ENCODE data around the gene SLC38A9. TPM values are rescaled to one million over a fixed set of nuclear protein-coding genes. Genes with fewer than 3 reads are reported as not detected.
A peak's percentile ranks its signal among the peaks of the same experiment; 100 is the strongest.
"Not testable (repeated sequence)": the region's sequence is repeated elsewhere in the genome, so short reads cannot be mapped to it uniquely, and the experiment has no call there.

SLC38A9 gene
- total RNA-seq = 17.1 and 52.9 TPM in 2 replicates

DNA sequence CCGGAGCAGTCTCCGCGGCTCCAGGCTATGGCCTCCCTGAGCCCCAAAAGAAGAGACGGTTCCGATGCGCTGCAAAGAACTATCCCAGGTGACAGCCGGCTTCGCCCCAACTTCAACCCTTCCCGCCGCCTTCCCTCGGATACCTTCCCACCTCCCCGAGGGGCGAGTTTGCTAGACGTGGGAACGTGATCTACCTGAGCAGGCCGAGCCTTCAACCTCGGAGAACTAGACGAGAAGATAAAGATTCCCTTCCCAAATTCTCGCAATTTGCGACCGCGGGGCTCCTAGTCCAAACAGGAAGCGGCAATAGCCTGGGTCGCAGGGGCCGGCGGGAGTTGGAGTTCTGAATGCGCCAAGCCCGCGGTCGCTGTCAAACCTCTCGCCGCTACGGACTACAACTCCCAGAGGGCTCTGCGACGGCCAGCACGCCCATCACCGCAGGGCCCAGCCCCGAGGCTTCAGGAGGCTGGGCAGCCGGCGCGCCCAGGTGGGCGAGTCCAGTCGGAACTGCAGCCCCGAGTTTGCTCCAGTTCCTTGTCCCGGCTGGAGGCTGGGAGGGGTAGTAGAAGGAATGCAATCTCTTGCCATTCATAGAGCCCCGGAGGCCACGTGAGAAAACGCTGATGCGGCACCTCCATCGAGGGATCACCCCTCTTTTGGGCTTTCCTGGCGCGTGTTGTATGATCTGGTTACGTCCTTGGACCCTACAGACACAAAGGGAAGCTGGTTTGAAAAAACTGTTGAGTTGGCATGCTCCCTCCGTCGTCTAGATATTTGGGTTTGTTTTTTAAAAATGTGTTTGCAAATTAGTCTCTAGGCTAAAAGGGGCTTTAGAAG, at the start of gene SLC38A9:
Gene SLC38A9 (minus strand): TSS at position 302 of the 837 bp plus-strand sequence. CDS start 14,366 bp downstream, outside the sequence.
- peak; percentile 48 for DNase-seq (ENCODE audit: extremely low read depth, low read depth, low spot score)

DNA sequence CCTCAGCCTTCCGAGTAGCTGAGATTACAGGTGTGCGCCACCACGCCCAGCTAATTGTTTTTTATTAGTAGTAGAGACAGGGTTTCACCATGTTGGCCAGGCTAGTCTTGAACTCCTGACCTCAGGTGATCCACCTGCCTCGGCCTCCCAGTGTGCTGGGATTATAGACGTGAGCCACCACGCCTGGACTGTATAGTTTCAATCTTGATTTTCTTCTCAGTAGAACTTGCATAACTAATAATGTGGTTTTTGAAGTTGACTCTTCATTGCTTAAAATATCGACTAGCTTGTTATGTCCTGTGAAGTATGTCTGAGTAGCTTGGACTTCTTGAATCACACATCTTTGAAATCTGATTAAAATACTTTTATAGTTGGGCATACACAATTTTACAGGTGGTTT, 49.6 kb upstream of the SLC38A9 start:
- not testable (repeated sequence) for DNase-seq (ENCODE audit: extremely low read depth, low read depth, low spot score)

DNA sequence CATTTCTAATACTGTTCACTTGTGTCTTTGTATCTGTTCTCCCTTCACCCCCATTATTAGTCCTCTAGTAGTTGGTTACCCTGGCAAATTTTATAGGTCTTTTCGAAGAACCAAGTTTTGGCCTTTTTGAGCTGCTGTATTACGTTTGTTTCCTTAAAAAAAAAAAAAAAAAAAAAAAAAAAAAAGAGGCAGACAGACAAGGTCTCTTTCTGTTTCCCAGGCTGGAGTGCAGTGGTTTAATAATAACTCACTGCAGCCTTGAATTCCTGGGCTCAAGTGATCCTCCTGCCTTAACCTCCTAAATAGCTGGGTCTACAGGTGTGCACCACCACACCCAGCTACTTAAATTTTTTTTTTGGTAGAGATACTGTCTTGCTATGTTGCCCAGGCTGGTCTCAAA, 46.6 kb upstream of the SLC38A9 start:
- DNase-seq (ENCODE audit: extremely low read depth, low read depth, low spot score) = no peak

DNA sequence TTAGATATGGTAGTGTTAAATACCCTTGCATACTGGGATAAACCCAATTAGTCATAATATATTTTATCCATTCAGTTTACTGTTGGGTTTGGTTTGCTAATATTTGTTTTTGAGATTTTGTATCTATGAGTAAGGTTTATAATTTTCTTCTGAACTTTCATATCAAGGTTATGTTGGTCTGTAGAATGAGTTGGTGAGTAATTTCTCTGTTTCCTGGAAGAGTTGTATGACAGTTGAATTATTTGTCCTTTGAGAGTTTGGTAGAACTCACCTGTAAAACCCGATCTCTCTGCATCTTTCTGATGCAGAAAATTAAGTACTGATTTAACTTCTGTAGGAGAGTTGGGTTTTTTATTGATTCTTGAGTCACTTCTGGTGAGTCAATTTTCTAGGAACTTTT, 46.1 kb upstream of the SLC38A9 start:
- DNase-seq (ENCODE audit: extremely low read depth, low read depth, low spot score) = no peak

GRCh38 chr5:55750499-55750898, 38.4 kb upstream of the SLC38A9 start:
- no peak for DNase-seq (ENCODE audit: extremely low read depth, low read depth, low spot score)

- DNase-seq (ENCODE audit: extremely low read depth, low read depth, low spot score) = no peak
These were observed 37.9 kb upstream of the SLC38A9 start for GRCh38 chr5:55750063-55750462.

DNA sequence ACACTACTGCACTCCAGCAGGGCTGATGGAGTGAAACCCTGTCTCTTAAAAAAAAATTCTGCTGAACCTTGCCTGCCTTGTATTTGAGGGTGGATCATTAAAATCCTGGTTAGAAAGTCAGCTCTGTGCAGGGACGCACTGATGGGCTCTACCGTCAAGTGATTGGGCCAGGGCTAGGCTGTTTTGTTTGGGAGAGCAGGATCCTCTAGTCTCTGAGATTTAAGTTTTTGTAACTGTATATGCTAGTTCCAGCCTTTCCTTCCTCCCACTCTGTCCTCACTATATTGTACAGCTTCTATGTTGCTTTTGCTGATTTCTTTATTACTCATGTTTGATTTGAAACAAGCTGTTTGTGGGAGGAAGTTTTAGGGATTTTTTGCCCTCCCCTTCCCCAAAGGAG, 37.3 kb upstream of the SLC38A9 start:
- DNase-seq (ENCODE audit: extremely low read depth, low read depth, low spot score) = no peak

GRCh38 chr5:55747778-55748318, 35.7 kb upstream of the SLC38A9 start:
- DNase-seq (ENCODE audit: extremely low read depth, low read depth, low spot score) = no peak

DNA sequence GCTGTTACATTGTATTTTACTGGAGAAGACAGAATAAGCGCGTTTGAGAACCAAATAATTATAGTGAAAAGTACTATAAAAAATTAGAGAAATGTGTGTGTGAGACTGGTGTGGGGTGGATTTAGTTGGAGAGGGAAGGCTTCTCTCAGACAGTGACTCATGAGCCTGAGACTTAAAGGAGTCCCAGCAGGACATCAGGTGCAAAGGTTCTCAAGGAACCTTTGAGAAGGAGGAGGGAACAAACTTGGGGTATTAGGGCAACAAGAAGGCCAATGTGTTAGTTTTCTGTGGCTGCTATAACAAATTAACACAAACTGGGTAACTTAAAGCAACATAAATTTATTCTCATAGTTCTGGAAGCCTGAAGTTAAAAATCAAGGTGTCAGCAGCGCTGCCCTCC, 30.7 kb upstream of the SLC38A9 start:
- DNase-seq (ENCODE audit: extremely low read depth, low read depth, low spot score) = no peak

DNA sequence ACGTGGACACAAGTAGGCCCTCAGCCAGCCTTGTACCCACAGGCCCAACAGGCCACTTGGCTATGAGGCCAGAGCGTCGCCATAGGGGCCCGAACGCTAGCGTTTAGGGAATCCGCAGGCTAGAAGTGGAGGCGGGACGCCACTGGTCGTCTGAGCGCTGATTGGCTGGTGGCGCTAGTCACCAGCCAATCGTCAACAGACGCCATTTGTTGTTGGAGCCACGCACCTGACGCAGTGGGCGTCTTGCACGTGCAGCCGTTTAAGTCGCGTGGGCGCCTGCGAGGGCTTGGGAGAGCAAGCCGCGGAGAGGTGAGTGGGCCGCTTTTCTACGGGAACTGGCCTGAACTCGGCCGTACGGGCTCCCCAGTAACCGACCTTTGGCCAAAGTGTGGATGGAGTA, 25.7 kb upstream of the SLC38A9 start, which contains the start of gene DDX4:
Gene DDX4 (plus strand): TSS at position 269 of the 400 bp plus-strand sequence. CDS start 903 bp downstream, outside the sequence.
- DNase-seq (ENCODE audit: extremely low read depth, low read depth, low spot score) = no peak

GRCh38 chr5:55734658-55735057, 22.5 kb upstream of the SLC38A9 start:
- DNase-seq (ENCODE audit: extremely low read depth, low read depth, low spot score) = no peak

DNA sequence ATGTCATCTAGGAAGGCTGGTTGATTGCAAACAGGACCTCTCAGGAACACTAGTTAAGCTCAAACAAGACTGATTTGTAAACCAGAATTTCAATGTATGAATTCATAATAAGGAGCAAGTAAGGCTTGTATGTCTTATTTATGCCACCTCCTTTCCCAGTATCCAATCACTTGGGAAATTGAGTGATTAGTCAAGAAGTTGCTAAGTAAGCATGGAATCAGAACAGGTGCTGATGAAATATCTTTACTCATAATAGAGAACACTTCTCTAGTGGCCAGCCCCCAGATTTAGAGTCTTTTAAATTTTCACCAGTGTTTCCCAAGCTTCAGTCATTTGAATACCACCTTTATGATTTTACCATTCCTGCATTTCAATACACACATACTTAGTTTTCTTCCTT, 20.5 kb upstream of the SLC38A9 start:
- no peak for DNase-seq (ENCODE audit: extremely low read depth, low read depth, low spot score)

- no peak for DNase-seq (ENCODE audit: extremely low read depth, low read depth, low spot score)
These were observed 19.7 kb upstream of the SLC38A9 start for GRCh38 chr5:55731848-55732247.

DNA sequence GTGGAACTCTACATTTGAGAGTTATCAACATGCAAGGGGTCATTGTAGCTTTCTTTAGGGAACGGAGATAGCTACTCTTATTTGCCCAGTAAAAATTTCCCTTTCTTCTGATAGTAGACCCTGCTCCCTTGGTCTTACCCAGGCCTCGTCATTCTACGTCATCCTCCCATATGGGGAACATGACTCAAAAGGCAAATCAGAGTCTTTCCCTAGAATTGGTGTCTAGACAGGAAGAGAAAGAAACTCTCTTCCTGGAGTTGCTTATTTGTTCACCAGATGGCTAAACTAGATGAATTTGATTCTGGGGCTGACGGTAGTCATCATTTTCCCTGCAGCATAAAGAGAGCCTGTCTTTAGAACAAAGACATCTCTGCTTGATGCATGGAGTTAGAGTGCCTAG, 12.2 kb upstream of the SLC38A9 start:
- DNase-seq (ENCODE audit: extremely low read depth, low read depth, low spot score) = no peak

- DNase-seq (ENCODE audit: extremely low read depth, low read depth, low spot score) = no peak
These were observed 8.1 kb upstream of the SLC38A9 start for GRCh38 chr5:55720188-55720703.

GRCh38 chr5:55719026-55719425, 6.9 kb upstream of the SLC38A9 start:
- not testable (repeated sequence) for DNase-seq (ENCODE audit: extremely low read depth, low read depth, low spot score)

- DNase-seq (ENCODE audit: extremely low read depth, low read depth, low spot score) = no peak
These were observed 3.5 kb upstream of the SLC38A9 start for GRCh38 chr5:55715519-55716078.

DNA sequence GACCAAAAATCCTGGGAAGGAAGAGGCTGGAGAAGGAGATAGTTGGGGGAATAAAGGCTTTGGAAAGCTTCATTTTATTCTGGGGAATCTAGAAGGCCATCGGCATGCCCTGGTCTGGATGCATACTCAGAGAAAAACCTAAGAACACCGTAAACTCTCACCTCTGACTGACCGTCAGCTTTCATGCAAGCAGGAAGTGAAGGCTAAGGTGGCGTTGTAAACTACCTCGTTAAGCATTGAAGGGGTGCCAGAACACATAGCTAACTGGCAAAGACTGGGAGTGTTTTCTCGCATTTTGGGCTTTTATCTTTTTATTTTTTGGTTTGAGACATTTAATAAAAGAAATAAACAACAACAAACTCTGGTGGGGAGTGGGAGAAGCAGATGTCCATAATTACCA, 2.6 kb upstream of the SLC38A9 start:
- DNase-seq (ENCODE audit: extremely low read depth, low read depth, low spot score) = no peak

DNA sequence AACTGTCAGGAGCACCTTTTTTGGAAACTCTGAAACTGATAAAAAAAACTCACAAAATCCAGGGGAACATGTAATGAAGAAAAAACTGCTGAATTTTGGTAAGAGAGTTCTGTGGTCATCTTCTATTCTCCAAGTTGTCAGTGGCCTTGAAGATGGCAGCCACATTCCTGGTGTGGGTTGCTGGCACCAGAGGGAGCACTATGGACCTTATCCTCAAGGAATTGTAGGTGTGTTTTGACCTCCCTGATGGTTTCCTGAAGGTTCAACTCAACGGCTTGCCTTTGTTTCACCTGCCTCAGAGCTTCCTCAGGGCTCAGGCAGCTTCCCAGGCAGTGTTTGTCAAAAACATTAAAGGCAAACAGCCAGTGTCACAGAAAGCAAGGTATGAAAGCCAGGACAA, 2.2 kb upstream of the SLC38A9 start:
- no peak for DNase-seq (ENCODE audit: extremely low read depth, low read depth, low spot score)

GRCh38 chr5:55713871-55714270, 1.7 kb upstream of the SLC38A9 start:
- no peak for DNase-seq (ENCODE audit: extremely low read depth, low read depth, low spot score)

DNA sequence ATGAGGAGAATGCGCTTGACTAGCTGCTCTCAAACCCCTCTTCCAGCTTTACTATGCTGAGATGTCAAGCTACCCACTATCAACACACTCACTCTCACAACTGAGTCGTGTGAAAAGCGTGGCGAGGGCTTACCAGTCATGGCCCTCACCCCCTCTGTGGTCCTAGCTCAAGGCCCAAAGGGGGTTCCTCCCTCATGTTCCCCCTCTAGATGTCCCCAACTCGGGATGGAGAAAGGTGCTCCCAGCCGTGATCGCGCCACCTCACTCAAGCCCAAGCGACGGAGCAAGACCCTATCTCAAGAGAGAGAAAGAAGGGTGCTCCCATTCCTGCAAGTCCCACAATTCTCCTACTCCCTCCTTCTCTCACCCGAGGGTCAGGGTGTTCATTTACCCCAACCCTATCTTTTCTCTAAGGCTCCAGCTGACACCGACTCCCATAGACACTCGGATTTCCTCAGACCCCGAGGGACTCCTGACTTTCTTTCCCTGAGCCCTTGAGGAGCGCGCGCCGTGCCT, 559 bp downstream of the SLC38A9 start:
- DNase-seq (ENCODE audit: extremely low read depth, low read depth, low spot score) = no peak

DNA sequence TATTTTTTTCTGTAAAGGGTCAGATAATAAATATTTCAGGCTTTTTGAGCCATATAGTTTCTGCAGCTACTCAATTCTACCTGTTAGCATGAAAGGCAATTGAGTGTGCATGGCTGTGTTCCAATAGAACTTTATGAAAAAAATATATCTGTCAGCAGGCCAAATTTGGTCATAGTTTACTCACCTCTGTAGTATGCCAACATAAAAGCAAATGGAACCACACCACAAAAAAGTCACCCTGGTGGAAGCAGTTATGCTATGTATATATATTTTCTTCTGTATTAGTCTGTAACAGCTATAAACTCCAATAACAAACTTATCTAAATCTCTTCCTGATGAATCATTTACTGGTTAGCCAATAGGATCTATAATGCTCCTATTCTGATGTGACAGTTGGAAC, 3.4 kb downstream of the SLC38A9 start:
- no peak for DNase-seq (ENCODE audit: extremely low read depth, low read depth, low spot score)

Data from glomerular endothelial cell (primary cell).